Retinal pigment epithelial cell (primary cell): ENCODE data around the gene C1orf174.

Source experiments
- DNase-seq: peaks from one replicate; pipeline ENCODE4 v3.0.0-alpha.2; 2010; ENCODE audit warnings: low read depth
- H3K4me3 ChIP-seq: 2 replicates; pipeline ENCODE4 v1.5.1; 2011; ENCODE audit warnings: mild to moderate bottlenecking, low read length, control low read depth, moderate library complexity
- CTCF ChIP-seq: conservative IDR thresholded peaks from 2 replicates; pipeline ENCODE4 v1.5.1; 2011; ENCODE audit warnings: low read depth, low read length, control low read depth, inconsistent platforms

C1orf174 gene

GRCh38 chr1:3943123-3943431, 43.0 kb upstream of the C1orf174 start:
- H3K4me3 ChIP-seq: no peak overlapping the region
- DNase-seq: no peak
- no peak for TF ChIP-seq CTCF

- no peak for DNase-seq
- TF ChIP-seq CTCF: no peak
- H3K4me3 ChIP-seq: no peak overlapping the region
These were observed 42.5 kb upstream of the C1orf174 start for GRCh38 chr1:3942416-3943122.

- no peak for DNase-seq
These were observed 40.8 kb upstream of the C1orf174 start for GRCh38 chr1:3940754-3941345.

GRCh38 chr1:3940081-3940753, 40.1 kb upstream of the C1orf174 start:
- no peak for TF ChIP-seq CTCF
- H3K4me3 ChIP-seq: no peak overlapping the region
- DNase-seq: no peak

More at GRCh38 chr1:3940754-3941345, 40.8 kb upstream of the C1orf174 start:
- no peak for TF ChIP-seq CTCF
- no peak overlapping the region for H3K4me3 ChIP-seq

GRCh38 chr1:3939242-3940080, 39.4 kb upstream of the C1orf174 start:
- TF ChIP-seq CTCF: no peak

GRCh38 chr1:3932156-3932919, 32.3 kb upstream of the C1orf174 start:
- TF ChIP-seq CTCF: no peak
- no peak overlapping the region for H3K4me3 ChIP-seq
- DNase-seq: no peak

More at GRCh38 chr1:3939242-3940080, 39.4 kb upstream of the C1orf174 start:
- DNase-seq: no peak
- no peak overlapping the region for H3K4me3 ChIP-seq
